NCI-H2196 treated with DMSO at 0.1 percent for 48 hours (cell line): ENCODE results near the gene ZNF248.

Source experiments
- DNase-seq: peaks from one replicate; lab custom pipeline; 2025; ENCODE audit not compliant: unreplicated experiment; lab: John Stamatoyannopoulos, UW

The ZNF248 gene

GRCh38 chr10:37826806-37827205 is 30.6 kb downstream of the ZNF248 start:
- no peak for DNase-seq

GRCh38 chr10:37821237-37821636 is 36.2 kb downstream of the ZNF248 start:
- no peak for DNase-seq

GRCh38 chr10:37819797-37820196 is 37.6 kb downstream of the ZNF248 start:
- DNase-seq, result no peak

GRCh38 chr10:37816290-37816689 is 41.1 kb downstream of the ZNF248 start:
- DNase-seq, result no peak

GRCh38 chr10:37813763-37814162 is 43.6 kb downstream of the ZNF248 start:
- DNase-seq, result no peak

GRCh38 chr10:37812290-37812689 is 45.1 kb downstream of the ZNF248 start:
- DNase-seq, result no peak

GRCh38 chr10:37803269-37803668 is 54.1 kb downstream of the ZNF248 start:
- DNase-seq, result no peak

GRCh38 chr10:37801557-37801956 is 55.9 kb downstream of the ZNF248 start:
- DNase-seq, result no peak

- no peak for DNase-seq
Measured at GRCh38 chr10:37794305-37794976, 63.0 kb downstream of the ZNF248 start.

GRCh38 chr10:37789590-37789989 is 67.8 kb downstream of the ZNF248 start:
- DNase-seq, result no peak

- DNase-seq, result no peak
Measured at GRCh38 chr10:37784678-37785077, 72.7 kb downstream of the ZNF248 start.

GRCh38 chr10:37780536-37780935 is 76.9 kb downstream of the ZNF248 start:
- no peak for DNase-seq

GRCh38 chr10:37777056-37777455 is 80.4 kb downstream of the ZNF248 start:
- no peak for DNase-seq

- DNase-seq, result no peak
Measured at GRCh38 chr10:37775612-37776011, 81.8 kb downstream of the ZNF248 start.

GRCh38 chr10:37774351-37774750 is 83.1 kb downstream of the ZNF248 start:
- DNase-seq, result no peak

GRCh38 chr10:37765216-37765615 is 92.2 kb downstream of the ZNF248 start:
- DNase-seq, result no peak

- DNase-seq, result no peak
Measured at GRCh38 chr10:37763132-37763531, 94.3 kb downstream of the ZNF248 start.

- DNase-seq, result no peak
Measured at GRCh38 chr10:37762287-37762686, 95.1 kb downstream of the ZNF248 start.

- DNase-seq, result no peak
Measured at GRCh38 chr10:37760817-37761216, 96.6 kb downstream of the ZNF248 start.

GRCh38 chr10:37758074-37758473 is 99.3 kb downstream of the ZNF248 start:
- no peak for DNase-seq

- no peak for DNase-seq
Measured at GRCh38 chr10:37754538-37755323, 102.7 kb downstream of the ZNF248 start.

- no peak for DNase-seq
Measured at GRCh38 chr10:37752334-37752875, 105.0 kb downstream of the ZNF248 start.
